ENCODE measurements around the gene SGF29.

DNA sequence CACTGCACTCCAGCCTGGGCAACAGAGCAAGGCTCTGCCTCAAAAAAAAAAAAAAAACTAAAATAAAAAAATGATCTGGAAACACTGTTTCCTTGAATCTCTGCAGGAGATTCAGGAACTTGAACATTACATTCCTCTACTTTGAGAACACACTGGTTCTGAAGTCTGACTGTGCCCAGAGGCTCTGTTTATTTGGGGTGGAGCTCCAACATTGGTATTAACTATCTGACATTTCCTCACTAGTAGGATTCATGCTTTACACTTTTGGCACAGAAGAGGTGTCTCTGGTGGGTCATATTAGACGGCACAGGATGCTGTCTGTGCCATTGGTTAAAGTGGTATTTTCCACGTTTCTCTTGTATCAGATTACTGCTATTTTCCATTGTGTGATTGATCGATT lies 32.7 kb downstream of the SGF29 start:
- TF ChIP-seq, protein P1, sequence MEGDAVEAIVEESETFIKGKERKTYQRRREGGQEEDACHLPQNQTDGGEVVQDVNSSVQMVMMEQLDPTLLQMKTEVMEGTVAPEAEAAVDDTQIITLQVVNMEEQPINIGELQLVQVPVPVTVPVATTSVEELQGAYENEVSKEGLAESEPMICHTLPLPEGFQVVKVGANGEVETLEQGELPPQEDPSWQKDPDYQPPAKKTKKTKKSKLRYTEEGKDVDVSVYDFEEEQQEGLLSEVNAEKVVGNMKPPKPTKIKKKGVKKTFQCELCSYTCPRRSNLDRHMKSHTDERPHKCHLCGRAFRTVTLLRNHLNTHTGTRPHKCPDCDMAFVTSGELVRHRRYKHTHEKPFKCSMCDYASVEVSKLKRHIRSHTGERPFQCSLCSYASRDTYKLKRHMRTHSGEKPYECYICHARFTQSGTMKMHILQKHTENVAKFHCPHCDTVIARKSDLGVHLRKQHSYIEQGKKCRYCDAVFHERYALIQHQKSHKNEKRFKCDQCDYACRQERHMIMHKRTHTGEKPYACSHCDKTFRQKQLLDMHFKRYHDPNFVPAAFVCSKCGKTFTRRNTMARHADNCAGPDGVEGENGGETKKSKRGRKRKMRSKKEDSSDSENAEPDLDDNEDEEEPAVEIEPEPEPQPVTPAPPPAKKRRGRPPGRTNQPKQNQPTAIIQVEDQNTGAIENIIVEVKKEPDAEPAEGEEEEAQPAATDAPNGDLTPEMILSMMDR (IDR thresholded peaks at IDR 0.05) = no peak
- TF ChIP-seq POLR2AphosphoS5 (IDR thresholded peaks at IDR 0.05) (no peak), POLR2A (IDR thresholded peaks at IDR 0.05) (no peak)
